ENCODE measurements around the gene DENND4A.

DNA sequence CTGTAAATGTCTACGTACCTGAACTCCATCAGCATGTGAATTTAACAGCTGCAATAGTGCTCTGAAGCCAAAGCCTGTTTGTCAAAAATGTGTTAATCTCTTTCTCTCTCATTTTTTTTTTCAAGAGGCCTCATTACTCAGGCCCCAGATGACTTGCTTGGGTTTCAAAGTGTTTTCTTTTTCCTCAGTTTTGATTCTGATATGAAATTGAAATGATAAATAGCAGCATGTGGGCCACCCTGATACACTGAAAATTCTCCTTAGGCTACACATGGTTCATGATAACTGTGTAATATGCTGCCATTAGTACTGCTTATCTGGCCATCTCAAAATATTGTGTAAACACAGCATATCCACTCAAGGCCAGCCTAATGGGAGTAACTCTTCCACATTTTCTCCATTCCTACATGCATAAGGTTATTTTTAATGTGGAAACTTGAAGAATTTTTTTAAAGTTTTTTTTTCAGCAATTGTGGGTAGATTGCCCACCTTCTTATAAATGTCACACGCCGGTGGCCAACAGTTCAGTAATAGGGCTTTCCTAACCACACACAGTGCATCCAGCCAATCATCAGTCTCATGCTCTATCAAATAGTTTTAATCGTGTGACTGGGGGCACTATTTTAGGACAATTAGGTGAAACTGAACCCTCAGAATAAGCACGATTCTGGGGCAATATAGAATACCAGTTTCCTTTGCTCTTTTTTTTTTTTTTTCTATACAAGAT is 13.1 kb upstream of the DENND4A start:
- TF ChIP-seq, protein P1, sequence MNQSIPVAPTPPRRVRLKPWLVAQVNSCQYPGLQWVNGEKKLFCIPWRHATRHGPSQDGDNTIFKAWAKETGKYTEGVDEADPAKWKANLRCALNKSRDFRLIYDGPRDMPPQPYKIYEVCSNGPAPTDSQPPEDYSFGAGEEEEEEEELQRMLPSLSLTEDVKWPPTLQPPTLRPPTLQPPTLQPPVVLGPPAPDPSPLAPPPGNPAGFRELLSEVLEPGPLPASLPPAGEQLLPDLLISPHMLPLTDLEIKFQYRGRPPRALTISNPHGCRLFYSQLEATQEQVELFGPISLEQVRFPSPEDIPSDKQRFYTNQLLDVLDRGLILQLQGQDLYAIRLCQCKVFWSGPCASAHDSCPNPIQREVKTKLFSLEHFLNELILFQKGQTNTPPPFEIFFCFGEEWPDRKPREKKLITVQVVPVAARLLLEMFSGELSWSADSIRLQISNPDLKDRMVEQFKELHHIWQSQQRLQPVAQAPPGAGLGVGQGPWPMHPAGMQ (IDR thresholded peaks at IDR 0.05; ENCODE audit: borderline replicate concordance): no peak
- TF ChIP-seq, protein P2, sequence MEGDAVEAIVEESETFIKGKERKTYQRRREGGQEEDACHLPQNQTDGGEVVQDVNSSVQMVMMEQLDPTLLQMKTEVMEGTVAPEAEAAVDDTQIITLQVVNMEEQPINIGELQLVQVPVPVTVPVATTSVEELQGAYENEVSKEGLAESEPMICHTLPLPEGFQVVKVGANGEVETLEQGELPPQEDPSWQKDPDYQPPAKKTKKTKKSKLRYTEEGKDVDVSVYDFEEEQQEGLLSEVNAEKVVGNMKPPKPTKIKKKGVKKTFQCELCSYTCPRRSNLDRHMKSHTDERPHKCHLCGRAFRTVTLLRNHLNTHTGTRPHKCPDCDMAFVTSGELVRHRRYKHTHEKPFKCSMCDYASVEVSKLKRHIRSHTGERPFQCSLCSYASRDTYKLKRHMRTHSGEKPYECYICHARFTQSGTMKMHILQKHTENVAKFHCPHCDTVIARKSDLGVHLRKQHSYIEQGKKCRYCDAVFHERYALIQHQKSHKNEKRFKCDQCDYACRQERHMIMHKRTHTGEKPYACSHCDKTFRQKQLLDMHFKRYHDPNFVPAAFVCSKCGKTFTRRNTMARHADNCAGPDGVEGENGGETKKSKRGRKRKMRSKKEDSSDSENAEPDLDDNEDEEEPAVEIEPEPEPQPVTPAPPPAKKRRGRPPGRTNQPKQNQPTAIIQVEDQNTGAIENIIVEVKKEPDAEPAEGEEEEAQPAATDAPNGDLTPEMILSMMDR (IDR thresholded peaks at IDR 0.05 in 2 of 3, conservative IDR thresholded peaks at IDR 0.05 in 1 of 3; ENCODE audit: control insufficient read depth in 2 of 3, extremely low read depth in 1 of 3, insufficient read depth in 1 of 3, low read depth in 3 of 3, low read length in 3 of 3): no peak

Measured in GM12878 (cell line).